A549 (cell line): Measurements from ENCODE around the gene KHDC4. TPM values are rescaled to one million over a fixed set of nuclear protein-coding genes. Genes with fewer than 3 reads are reported as not detected.

Source experiments
- ATAC-seq, 2 experiments: fragments of 200-7000 bp in 1 of 2; fragments of >200 bp in 1 of 2; cut with Nextera tagmentation in 1 of 2; cut with Tn5 transposase in 1 of 2; 3 replicates each; pipeline versions ENCODE4 v1.8.0 to v1.9.1; 2018 to 2020; ENCODE audit warnings: mild to moderate bottlenecking in 1 of 2, moderate library complexity in 1 of 2
- CTCF ChIA-PET: fragments of 300-600 bp; sonication (Branson Sonifier 250); formaldehyde crosslinking; extraction: SDS; loops from one replicate; lab custom pipeline; 2021; ENCODE audit warnings: antibody characterized with exemption, inconsistent platforms; lab: Yijun Ruan, JAX
- POLR2A ChIA-PET: fragments of 350-600 bp; formaldehyde crosslinking; extraction: SDS; loops from one replicate; lab custom pipeline; 2021; ENCODE audit warnings: antibody characterized with exemption, inconsistent platforms; lab: Yijun Ruan, JAX
- DNase-seq, 2 experiments: peaks; one replicate each; pipeline versions ENCODE4 v3.0.0 to v3.0.0-alpha.2; 2011 to 2016; ENCODE audit warnings: low read depth in 1 of 2, low spot score in 1 of 2
- FAIRE-seq: peaks from 2 replicates; lab custom pipeline; 2011; peaks lifted over from hg19 to GRCh38; lab: Jason Lieb, UNC
- H3K27ac ChIP-seq, 2 experiments: fragments of >200 bp; sonication (Bioruptor Twin); formaldehyde crosslinking; 3 replicates each; pipeline ENCODE4 v1.5.1; 2016 to 2017
- H3K4me1 ChIP-seq: fragments of >200 bp; sonication (Bioruptor Twin); formaldehyde crosslinking; 3 replicates; pipeline ENCODE4 v1.6.1; 2016
- H3K4me2 ChIP-seq: fragments of >200 bp; sonication (Bioruptor Twin); formaldehyde crosslinking; 3 replicates; pipeline ENCODE4 v1.6.1; 2016
- H3K4me3 ChIP-seq: fragments of >200 bp; sonication (Bioruptor Twin); formaldehyde crosslinking; 3 replicates; pipeline ENCODE4 v1.5.1; 2016
- H3K9me3 ChIP-seq: fragments of >200 bp; sonication (Bioruptor Twin); formaldehyde crosslinking; 3 replicates; pipeline ENCODE4 v1.6.1; 2016
- BHLHE40 ChIP-seq: IDR thresholded peaks from 2 replicates; pipeline ENCODE4 v1.6.1; 2012; ENCODE audit warnings: low read depth, low read length, inconsistent platforms
- CBX8 ChIP-seq: fragments of 200-600 bp; sonication (generic); IDR thresholded peaks from 2 replicates; pipeline ENCODE4 v1.6.1; 2016
- CHD4 ChIP-seq: fragments of 200-600 bp; sonication (generic); IDR thresholded peaks from 2 replicates; pipeline ENCODE4 v1.6.1; 2016; ENCODE audit warnings: antibody characterized with exemption, mild to moderate bottlenecking, borderline replicate concordance
- EHF ChIP-seq: fragments of 250-450 bp; sonication (Bioruptor Pico); IDR thresholded peaks from 2 replicates; pipeline ENCODE4 v1.5.0; 2020; ENCODE audit warnings: mild to moderate bottlenecking
- EP300 ChIP-seq, 2 experiments: fragments of >200 bp; sonication (Bioruptor Twin); formaldehyde crosslinking; IDR thresholded peaks; 2 replicates in 1 of 2; 3 replicates in 1 of 2; pipeline ENCODE4 v1.6.1; 2016 to 2017
- FOSL2 ChIP-seq, 2 experiments: fragments of 450-650 bp in 1 of 2; fragments of >200 bp in 1 of 2; sonication (Bioruptor Twin) in 1 of 2; formaldehyde crosslinking; IDR thresholded peaks; 2 replicates each; pipeline versions ENCODE4 v1.5.0 to v1.6.1; 2016 to 2020; ENCODE audit warnings: mild to moderate bottlenecking in 1 of 2, moderate library complexity in 1 of 2
- HDAC2 ChIP-seq: fragments of 200-600 bp; sonication (generic); IDR thresholded peaks from 2 replicates; pipeline ENCODE4 v1.6.1; 2016
- HOXA7 ChIP-seq: fragments of 250-450 bp; sonication (Bioruptor Pico); IDR thresholded peaks from 2 replicates; pipeline ENCODE4 v1.5.0; 2020; ENCODE audit warnings: mild to moderate bottlenecking, moderate library complexity
- HOXB13 ChIP-seq: fragments of 250-450 bp; sonication (Bioruptor Pico); IDR thresholded peaks from 2 replicates; pipeline ENCODE4 v1.5.0; 2020; ENCODE audit warnings: low read depth, mild to moderate bottlenecking, moderate library complexity
- JUN ChIP-seq, 2 experiments: fragments of >200 bp; sonication (Bioruptor Twin); formaldehyde crosslinking; IDR thresholded peaks; 2 replicates in 1 of 2; 3 replicates in 1 of 2; pipeline ENCODE4 v1.6.1; 2016 to 2017
- KDM1A ChIP-seq: fragments of 200-600 bp; sonication (generic); IDR thresholded peaks from 2 replicates; pipeline ENCODE4 v1.6.1; 2016; ENCODE audit warnings: low read depth, mild to moderate bottlenecking
- KDM5A ChIP-seq: fragments of 200-600 bp; sonication (generic); IDR thresholded peaks from 2 replicates; pipeline ENCODE4 v1.6.1; 2016; ENCODE audit warnings: antibody characterized with exemption, mild to moderate bottlenecking
- MAFK ChIP-seq: fragments of 450-650 bp; IDR thresholded peaks from 2 replicates; pipeline ENCODE4 v1.6.1; 2014; ENCODE audit not compliant: partially characterized antibody
- MAZ ChIP-seq: fragments of 150-350 bp; IDR thresholded peaks from 2 replicates; pipeline ENCODE4 v1.6.1; 2014; ENCODE audit warnings: antibody characterized with exemption, low read depth, low read length, borderline replicate concordance
- MYC ChIP-seq: IDR thresholded peaks from 2 replicates; pipeline ENCODE4 v1.6.1; 2012; ENCODE audit warnings: mild to moderate bottlenecking, inconsistent platforms, low read length, improper control_type of control experiment, borderline replicate concordance
- NR3C1 ChIP-seq: fragments of >200 bp; sonication (Bioruptor Twin); formaldehyde crosslinking; IDR thresholded peaks from 3 replicates; pipeline ENCODE4 v1.6.1; 2017
- POLR2AphosphoS2 ChIP-seq: conservative IDR thresholded peaks from 2 replicates; pipeline ENCODE4 v1.6.1; 2012; ENCODE audit warnings: low read length, improper control_type of control experiment, inconsistent platforms
- RAD21 ChIP-seq, 2 experiments: fragments of >200 bp in 1 of 2; sonication (Bioruptor Twin) in 1 of 2; formaldehyde crosslinking in 1 of 2; IDR thresholded peaks in 1 of 2; conservative IDR thresholded peaks in 1 of 2; 2 replicates in 1 of 2; 3 replicates in 1 of 2; pipeline ENCODE4 v1.6.1; 2012 to 2018; ENCODE audit warnings: inconsistent platforms in 1 of 2
- RARB ChIP-seq: fragments of 250-450 bp; sonication (Bioruptor Pico); IDR thresholded peaks from 2 replicates; pipeline ENCODE4 v1.8.0; 2021; ENCODE audit warnings: mild to moderate bottlenecking, moderate library complexity
- RNF2 ChIP-seq: fragments of 200-600 bp; sonication (generic); IDR thresholded peaks from 2 replicates; pipeline ENCODE4 v1.6.1; 2016; ENCODE audit warnings: low read depth, mild to moderate bottlenecking, antibody characterized with exemption, moderate library complexity, borderline replicate concordance
- SMC3 ChIP-seq: fragments of >200 bp; sonication (Bioruptor Twin); formaldehyde crosslinking; IDR thresholded peaks from 3 replicates; pipeline ENCODE4 v1.6.1; 2018; ENCODE audit warnings: inconsistent platforms
- TP53 ChIP-seq: fragments of 250-450 bp; sonication (Bioruptor Pico); IDR thresholded peaks from 2 replicates; pipeline ENCODE4 v1.5.0; 2021; ENCODE audit warnings: mild to moderate bottlenecking, moderate library complexity
- WGBS: methylation state at CpG from one replicate; pipeline ENCODE4 v1.1.6; 2017; ENCODE audit errors: missing lambda C conversion rate; 5-methylcytosine and 5-hydroxymethylcytosine counted together
- polyA plus RNA-seq, 4 experiments: library from polyadenylated mRNA; depleted of rRNA in 3 of 4; stranded (reverse); fragments of >200 nt; fragmentation: RNase III in 1 of 4; extraction: RNeasy Plus Mini Kit Qiagen cat#74134 plus additional on column Dnase treatment in 1 of 4; gene quantifications; 2 replicates in 3 of 4; 3 replicates in 1 of 4; pipeline ENCODE4 v1.2.3, GENCODE V29; 2011 to 2017
- TF ChIP-seq, protein P1 (sequence below): fragments of >200 bp; sonication (Bioruptor Twin); formaldehyde crosslinking; IDR thresholded peaks from 3 replicates; pipeline ENCODE4 v1.5.1; 2016
- TF ChIP-seq, protein P2 (sequence below): fragments of 250-450 bp; sonication (Bioruptor Pico); IDR thresholded peaks from 2 replicates; pipeline ENCODE4 v1.5.0; 2020; ENCODE audit warnings: low read depth, mild to moderate bottlenecking, moderate library complexity
- TF ChIP-seq, protein P3 (sequence below): fragments of 250-450 bp; sonication (Bioruptor Pico); IDR thresholded peaks from 2 replicates; pipeline ENCODE4 v1.5.0; 2021; ENCODE audit warnings: mild to moderate bottlenecking, moderate library complexity, borderline replicate concordance
- TF ChIP-seq, protein P4 (sequence below): fragments of 200-600 bp; sonication (generic); IDR thresholded peaks from 2 replicates; pipeline ENCODE4 v1.6.1; 2016; ENCODE audit warnings: antibody characterized with exemption, mild to moderate bottlenecking, moderate library complexity

KHDC4 gene
- polyA plus RNA-seq, 2 of the 4 experiments (the other 2 are of a cell fraction), result 37.7 to 72.3 TPM

DNA sequence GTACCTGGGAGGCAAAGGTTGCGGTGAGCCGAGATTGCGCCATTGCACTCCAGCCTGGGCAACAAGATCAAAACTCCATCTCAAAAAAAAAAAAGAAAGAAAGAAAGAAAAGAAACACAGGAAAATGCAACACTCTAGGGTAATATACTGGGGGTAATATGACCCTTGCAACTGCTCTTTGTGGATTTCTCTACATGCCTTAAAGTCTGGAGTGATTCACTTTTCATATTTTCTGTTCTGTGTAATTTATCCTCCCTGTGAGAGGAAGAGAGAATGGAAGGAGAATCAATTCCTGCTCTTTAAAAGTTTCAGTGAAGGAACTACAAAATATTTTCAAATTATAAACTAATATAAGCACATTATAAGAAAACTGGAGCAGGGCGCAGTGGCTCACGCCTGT lies 45.7 kb downstream of the KHDC4 start:
- Histone ChIP-seq H3K27ac (no peak overlapping the region), H3K9me3 (no peaks in the 10 kb centered on the region), H3K4me1 (peaks cover 25% of the 10 kb centered on the region), H3K4me2 (no peak overlapping the region), H3K4me3 (no peak overlapping the region)
- POLR2A ChIA-PET, result interaction anchor here (0.7 kb wide), 1 partner anchor 24 kb away, joined by 4 read pairs; no protein-coding TSS in a partner anchor
- no peak for FAIRE-seq
- no peak for TF ChIP-seq BHLHE40
- TF ChIP-seq JUN (IDR thresholded peaks at IDR 0.05), result no peak
- TF ChIP-seq POLR2AphosphoS2, result no peak
- no peak for TF ChIP-seq TP53 (CRISPR knock-in tag)
- no peak for TF ChIP-seq KDM1A
- TF ChIP-seq, protein P1, sequence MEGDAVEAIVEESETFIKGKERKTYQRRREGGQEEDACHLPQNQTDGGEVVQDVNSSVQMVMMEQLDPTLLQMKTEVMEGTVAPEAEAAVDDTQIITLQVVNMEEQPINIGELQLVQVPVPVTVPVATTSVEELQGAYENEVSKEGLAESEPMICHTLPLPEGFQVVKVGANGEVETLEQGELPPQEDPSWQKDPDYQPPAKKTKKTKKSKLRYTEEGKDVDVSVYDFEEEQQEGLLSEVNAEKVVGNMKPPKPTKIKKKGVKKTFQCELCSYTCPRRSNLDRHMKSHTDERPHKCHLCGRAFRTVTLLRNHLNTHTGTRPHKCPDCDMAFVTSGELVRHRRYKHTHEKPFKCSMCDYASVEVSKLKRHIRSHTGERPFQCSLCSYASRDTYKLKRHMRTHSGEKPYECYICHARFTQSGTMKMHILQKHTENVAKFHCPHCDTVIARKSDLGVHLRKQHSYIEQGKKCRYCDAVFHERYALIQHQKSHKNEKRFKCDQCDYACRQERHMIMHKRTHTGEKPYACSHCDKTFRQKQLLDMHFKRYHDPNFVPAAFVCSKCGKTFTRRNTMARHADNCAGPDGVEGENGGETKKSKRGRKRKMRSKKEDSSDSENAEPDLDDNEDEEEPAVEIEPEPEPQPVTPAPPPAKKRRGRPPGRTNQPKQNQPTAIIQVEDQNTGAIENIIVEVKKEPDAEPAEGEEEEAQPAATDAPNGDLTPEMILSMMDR, result no peak
- no peak for TF ChIP-seq EP300 (IDR thresholded peaks at IDR 0.05)
- no peak for TF ChIP-seq CBX8
- TF ChIP-seq RAD21 (conservative IDR thresholded peaks at IDR 0.05 in 1 of 2, IDR thresholded peaks at IDR 0.05 in 1 of 2), result no peak
- TF ChIP-seq MYC, result no peak
- TF ChIP-seq HOXA7 (CRISPR knock-in tag), result no peak
- TF ChIP-seq FOSL2 (IDR thresholded peaks at IDR 0.05), result no peak
- TF ChIP-seq FOSL2 (CRISPR knock-in tag; IDR thresholded peaks at IDR 0.05), result no peak
- TF ChIP-seq, protein P2, sequence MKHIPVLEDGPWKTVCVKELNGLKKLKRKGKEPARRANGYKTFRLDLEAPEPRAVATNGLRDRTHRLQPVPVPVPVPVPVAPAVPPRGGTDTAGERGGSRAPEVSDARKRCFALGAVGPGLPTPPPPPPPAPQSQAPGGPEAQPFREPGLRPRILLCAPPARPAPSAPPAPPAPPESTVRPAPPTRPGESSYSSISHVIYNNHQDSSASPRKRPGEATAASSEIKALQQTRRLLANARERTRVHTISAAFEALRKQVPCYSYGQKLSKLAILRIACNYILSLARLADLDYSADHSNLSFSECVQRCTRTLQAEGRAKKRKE (CRISPR knock-in tag), result no peak
- TF ChIP-seq MAFK, result no peak
- no peak for TF ChIP-seq HOXB13 (CRISPR knock-in tag)
- no peak for TF ChIP-seq KDM5A
- TF ChIP-seq SMC3, result no peak
- CTCF ChIA-PET, result interaction anchor here (1.4 kb wide), 1 partner anchor 16 kb away, joined by 4 read pairs; no protein-coding TSS in a partner anchor
- no peak for DNase-seq
- over 99% methylated on average over 5 of the region's 5 CpGs for WGBS
- ATAC-seq, result no peak

DNA sequence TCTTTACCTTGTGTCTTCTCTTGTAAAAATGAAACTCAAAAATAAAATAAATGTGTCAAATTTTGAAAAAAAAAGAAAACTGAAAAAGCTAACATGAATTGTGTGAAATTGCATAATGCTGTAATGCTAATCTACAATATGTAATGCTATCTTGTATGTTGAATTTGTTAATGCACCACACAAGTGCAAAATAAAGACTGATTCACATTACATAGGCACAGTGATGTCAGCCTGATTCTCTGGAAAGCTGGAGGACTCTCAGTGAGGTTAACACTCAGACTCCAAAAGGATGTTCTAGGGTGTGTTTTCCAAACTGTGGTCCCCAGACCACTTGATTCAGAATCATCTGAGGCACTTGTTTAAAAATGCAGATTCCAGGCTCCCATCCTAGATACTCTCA lies 49.2 kb downstream of the KHDC4 start:
- Histone ChIP-seq H3K9me3 (no peaks in the 10 kb centered on the region), H3K4me2 (no peak overlapping the region), H3K27ac (no peak overlapping the region), H3K4me1 (peaks cover 6% of the 10 kb centered on the region; the same call in 2 of the 3 replicates), H3K4me3 (no peak overlapping the region)
- TF ChIP-seq RARB (CRISPR knock-in tag) (no peak), CHD4 (no peak), RNF2 (no peak), HDAC2 (no peak), EHF (no peak), MAZ (no peak), KDM1A (no peak), NR3C1 (no peak), BHLHE40 (no peak)
- TF ChIP-seq, protein P3, sequence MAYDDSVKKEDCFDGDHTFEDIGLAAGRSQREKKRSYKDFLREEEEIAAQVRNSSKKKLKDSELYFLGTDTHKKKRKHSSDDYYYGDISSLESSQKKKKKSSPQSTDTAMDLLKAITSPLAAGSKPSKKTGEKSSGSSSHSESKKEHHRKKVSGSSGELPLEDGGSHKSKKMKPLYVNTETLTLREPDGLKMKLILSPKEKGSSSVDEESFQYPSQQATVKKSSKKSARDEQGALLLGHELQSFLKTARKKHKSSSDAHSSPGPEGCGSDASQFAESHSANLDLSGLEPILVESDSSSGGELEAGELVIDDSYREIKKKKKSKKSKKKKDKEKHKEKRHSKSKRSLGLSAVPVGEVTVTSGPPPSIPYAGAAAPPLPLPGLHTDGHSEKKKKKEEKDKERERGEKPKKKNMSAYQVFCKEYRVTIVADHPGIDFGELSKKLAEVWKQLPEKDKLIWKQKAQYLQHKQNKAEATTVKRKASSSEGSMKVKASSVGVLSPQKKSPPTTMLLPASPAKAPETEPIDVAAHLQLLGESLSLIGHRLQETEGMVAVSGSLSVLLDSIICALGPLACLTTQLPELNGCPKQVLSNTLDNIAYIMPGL (CRISPR knock-in tag), result no peak
- TF ChIP-seq, protein P4, sequence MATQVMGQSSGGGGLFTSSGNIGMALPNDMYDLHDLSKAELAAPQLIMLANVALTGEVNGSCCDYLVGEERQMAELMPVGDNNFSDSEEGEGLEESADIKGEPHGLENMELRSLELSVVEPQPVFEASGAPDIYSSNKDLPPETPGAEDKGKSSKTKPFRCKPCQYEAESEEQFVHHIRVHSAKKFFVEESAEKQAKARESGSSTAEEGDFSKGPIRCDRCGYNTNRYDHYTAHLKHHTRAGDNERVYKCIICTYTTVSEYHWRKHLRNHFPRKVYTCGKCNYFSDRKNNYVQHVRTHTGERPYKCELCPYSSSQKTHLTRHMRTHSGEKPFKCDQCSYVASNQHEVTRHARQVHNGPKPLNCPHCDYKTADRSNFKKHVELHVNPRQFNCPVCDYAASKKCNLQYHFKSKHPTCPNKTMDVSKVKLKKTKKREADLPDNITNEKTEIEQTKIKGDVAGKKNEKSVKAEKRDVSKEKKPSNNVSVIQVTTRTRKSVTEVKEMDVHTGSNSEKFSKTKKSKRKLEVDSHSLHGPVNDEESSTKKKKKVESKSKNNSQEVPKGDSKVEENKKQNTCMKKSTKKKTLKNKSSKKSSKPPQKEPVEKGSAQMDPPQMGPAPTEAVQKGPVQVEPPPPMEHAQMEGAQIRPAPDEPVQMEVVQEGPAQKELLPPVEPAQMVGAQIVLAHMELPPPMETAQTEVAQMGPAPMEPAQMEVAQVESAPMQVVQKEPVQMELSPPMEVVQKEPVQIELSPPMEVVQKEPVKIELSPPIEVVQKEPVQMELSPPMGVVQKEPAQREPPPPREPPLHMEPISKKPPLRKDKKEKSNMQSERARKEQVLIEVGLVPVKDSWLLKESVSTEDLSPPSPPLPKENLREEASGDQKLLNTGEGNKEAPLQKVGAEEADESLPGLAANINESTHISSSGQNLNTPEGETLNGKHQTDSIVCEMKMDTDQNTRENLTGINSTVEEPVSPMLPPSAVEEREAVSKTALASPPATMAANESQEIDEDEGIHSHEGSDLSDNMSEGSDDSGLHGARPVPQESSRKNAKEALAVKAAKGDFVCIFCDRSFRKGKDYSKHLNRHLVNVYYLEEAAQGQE, result no peak
- POLR2A ChIA-PET, result no interaction called here
- FAIRE-seq (no peak), ATAC-seq (no peak), DNase-seq (no peak)
- CTCF ChIA-PET, result interaction anchor here (0.5 to 1.0 kb wide), 3 partner anchors 13 to 340 kb away, joined by 3 to 4 read pairs (median 3); no protein-coding TSS in a partner anchor
